ENCODE data around the gene KCNJ5.

Gene KCNJ5

DNA sequence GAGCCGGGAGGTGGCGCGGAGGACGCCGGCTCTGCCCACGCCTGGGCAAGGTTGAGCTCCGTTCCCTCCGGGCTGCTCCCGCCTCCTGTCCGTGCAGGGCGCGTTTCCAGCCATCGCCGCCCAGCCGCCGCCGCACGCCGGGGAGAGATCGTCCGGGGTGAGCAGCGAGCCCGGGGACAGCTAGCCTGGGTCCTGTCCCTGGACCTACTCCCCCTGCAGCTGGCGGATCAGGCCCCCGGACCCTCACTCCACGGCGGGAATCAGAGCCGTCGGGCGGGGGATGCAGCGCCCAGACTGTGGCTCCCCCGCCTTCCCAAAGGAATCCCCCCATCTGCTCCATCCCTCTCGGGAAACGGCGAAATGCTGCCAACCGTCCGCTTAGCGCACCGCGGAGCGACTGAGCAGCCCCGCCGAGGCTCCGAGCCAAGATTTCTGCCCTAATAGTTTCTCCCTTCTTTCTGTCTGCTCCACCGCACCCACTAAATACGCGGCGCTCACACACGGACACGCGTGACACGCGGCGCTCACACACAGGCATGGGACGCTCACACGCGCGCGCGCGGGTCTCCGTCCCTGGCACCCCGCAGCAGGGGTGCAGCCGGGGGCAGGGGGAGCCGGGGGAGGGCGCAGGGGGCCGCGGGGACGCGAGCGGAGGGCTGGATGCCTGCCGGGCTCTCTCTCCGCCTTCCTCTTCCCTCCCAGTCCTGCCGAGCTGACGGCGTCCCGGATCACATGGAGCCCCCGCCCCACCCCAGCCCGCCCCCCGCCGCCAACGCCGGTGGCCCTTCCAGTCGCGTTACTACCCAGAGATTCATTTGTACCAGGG, at the start of gene KCNJ5:
TSS of gene KCNJ5 (plus strand) at position 814 of the 826 bp plus-strand sequence. CDS start 19,918 bp downstream, outside the sequence.
- H3K4me1 ChIP-seq (ENCODE audit: insufficient read depth, insufficient read length), result peaks cover 2% of the 10 kb centered on the region
- H3K4me3 ChIP-seq (ENCODE audit: insufficient read length, low read depth), result peak within 1 kb of the TSS; percentile 47
- no peaks in the 10 kb centered on the region for H3K9me3 ChIP-seq (ENCODE audit: insufficient read depth, low read length)
- DNase-seq (ENCODE audit: low read depth, low spot score), result no peak
- TF ChIP-seq SUZ12 (IDR thresholded peaks at IDR 0.05; ENCODE audit: extremely low read depth, insufficient read depth, insufficient read length) (peak; percentile 58), ZNF274 (IDR thresholded peaks at IDR 0.05; ENCODE audit: low read depth, low read length) (no peak)
- no peaks in the 10 kb centered on the region for H3K36me3 ChIP-seq (ENCODE audit: insufficient read depth, insufficient read length, low read length)
- peak within 1 kb of the TSS; percentile 56 for H3K9ac ChIP-seq (ENCODE audit: insufficient read length, low read depth)
- H3K27me3 ChIP-seq (ENCODE audit: insufficient read depth, insufficient read length), result peaks cover 40% of the 10 kb centered on the region

DNA sequence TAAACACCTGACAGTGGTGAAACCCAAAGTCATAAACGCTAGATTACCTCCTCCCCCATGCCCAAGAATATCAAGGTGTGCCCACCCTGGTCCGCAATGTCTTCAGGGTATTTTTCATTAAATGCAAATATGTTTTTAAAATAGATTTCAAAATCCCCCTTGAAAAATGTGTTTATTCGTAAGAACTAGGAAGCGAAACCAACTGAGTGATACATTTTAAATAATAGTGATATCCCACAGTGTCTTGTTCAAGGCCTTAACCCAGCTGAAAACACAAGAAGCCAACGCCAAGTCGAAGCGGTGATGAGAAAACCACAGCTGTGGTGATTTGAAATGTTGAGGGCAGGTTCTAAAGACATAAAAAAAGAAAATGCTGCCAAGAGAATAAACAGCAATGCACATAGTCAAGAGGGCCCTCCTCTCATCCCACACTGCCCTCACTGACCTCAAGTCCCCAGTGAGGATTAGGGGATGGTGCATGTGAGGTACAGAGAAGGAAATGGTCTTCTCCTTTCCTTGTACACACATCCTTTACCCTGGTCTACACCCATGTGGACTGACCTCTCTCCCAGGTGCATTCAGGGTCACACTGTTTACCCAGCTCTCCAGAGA, 49.6 kb upstream of the KCNJ5 start:
- H3K27me3 ChIP-seq (ENCODE audit: insufficient read depth, insufficient read length), result no peaks in the 10 kb centered on the region
- no peaks in the 10 kb centered on the region for H3K36me3 ChIP-seq (ENCODE audit: insufficient read depth, insufficient read length, low read length)
- TF ChIP-seq ZNF274 (IDR thresholded peaks at IDR 0.05; ENCODE audit: low read depth, low read length) (no peak), YY1 (IDR thresholded peaks at IDR 0.05; ENCODE audit: insufficient read depth, insufficient read length) (no peak), SUZ12 (IDR thresholded peaks at IDR 0.05; ENCODE audit: extremely low read depth, insufficient read depth, insufficient read length) (no peak)
- no peaks in the 10 kb centered on the region for H3K9me3 ChIP-seq (ENCODE audit: insufficient read depth, low read length)
- no peak for DNase-seq (ENCODE audit: low read depth, low spot score)
- no peak overlapping the region for H3K9ac ChIP-seq (ENCODE audit: insufficient read length, low read depth)
- no peak overlapping the region for H3K4me3 ChIP-seq (ENCODE audit: insufficient read length, low read depth)
- no peaks in the 10 kb centered on the region for H3K4me1 ChIP-seq (ENCODE audit: insufficient read depth, insufficient read length)

DNA sequence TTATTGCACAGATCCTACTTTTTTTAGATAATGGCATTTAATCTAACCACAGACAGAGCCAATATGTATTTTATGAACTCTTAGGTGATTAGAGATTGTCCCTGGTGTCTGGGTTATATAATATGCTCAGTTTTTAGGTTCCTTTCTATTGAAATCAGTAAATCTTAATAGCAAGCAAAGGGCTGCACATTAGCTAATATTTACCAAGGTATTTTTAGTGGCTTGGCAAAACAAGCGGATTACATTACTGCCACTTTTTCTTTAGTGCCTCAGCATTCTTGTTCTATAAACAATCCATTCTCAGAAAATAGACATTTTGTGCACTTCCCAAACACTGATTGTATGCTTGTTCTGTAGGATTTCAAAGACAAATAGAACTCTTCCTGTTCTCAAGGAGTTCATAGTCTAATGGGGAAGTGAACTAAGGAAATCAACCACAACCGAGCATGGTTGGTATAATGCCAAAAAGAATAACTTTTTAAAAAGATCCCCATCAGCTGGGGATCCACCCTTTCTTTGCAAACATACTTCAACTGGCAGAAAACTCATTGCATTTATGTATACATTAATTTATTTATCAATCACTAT, 47.9 kb upstream of the KCNJ5 start:
- TF ChIP-seq ZNF274 (IDR thresholded peaks at IDR 0.05; ENCODE audit: low read depth, low read length) (no peak), YY1 (IDR thresholded peaks at IDR 0.05; ENCODE audit: insufficient read depth, insufficient read length) (no peak), SUZ12 (IDR thresholded peaks at IDR 0.05; ENCODE audit: extremely low read depth, insufficient read depth, insufficient read length) (no peak)
- no peaks in the 10 kb centered on the region for H3K36me3 ChIP-seq (ENCODE audit: insufficient read depth, insufficient read length, low read length)

DNA sequence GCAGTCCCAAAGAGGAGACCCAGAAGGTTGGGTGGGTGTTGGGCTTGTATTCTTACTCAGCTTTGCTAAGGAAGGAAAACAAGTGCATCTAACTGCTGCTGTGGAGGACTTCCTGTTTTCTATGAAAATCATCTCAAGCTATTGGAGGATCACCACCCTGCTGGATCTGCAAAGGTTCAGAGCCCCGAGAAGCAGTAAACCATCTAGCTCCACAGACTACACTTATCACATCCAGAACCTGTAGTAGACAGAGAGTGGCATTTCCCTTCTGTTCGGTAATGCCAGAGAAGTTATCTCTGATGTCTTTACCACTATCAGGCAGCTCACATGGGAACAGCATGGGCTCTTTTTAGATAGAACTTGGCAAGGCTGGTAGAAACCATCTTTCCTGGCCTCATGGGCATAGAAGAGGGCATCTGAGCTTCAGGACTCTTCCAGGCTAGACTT, 45.8 kb upstream of the KCNJ5 start:
- no peak for DNase-seq (ENCODE audit: low read depth, low spot score)
- Histone ChIP-seq H3K36me3 (ENCODE audit: insufficient read depth, insufficient read length, low read length) (no peaks in the 10 kb centered on the region), H3K27me3 (ENCODE audit: insufficient read depth, insufficient read length) (no peaks in the 10 kb centered on the region), H3K9me3 (ENCODE audit: insufficient read depth, low read length) (no peaks in the 10 kb centered on the region), H3K4me1 (ENCODE audit: insufficient read depth, insufficient read length) (no peaks in the 10 kb centered on the region), H3K4me3 (ENCODE audit: insufficient read length, low read depth) (no peak overlapping the region), H3K9ac (ENCODE audit: insufficient read length, low read depth) (no peak overlapping the region)
- TF ChIP-seq SUZ12 (IDR thresholded peaks at IDR 0.05; ENCODE audit: extremely low read depth, insufficient read depth, insufficient read length) (no peak), ZNF274 (IDR thresholded peaks at IDR 0.05; ENCODE audit: low read depth, low read length) (no peak), YY1 (IDR thresholded peaks at IDR 0.05; ENCODE audit: insufficient read depth, insufficient read length) (no peak)

More for the DNA sequence above, 47.9 kb upstream of the KCNJ5 start:
- no peaks in the 10 kb centered on the region for H3K9me3 ChIP-seq (ENCODE audit: insufficient read depth, low read length)
- H3K4me1 ChIP-seq (ENCODE audit: insufficient read depth, insufficient read length), result no peaks in the 10 kb centered on the region
- H3K4me3 ChIP-seq (ENCODE audit: insufficient read length, low read depth), result no peak overlapping the region
- no peak for DNase-seq (ENCODE audit: low read depth, low spot score)
- H3K9ac ChIP-seq (ENCODE audit: insufficient read length, low read depth), result no peak overlapping the region
- no peaks in the 10 kb centered on the region for H3K27me3 ChIP-seq (ENCODE audit: insufficient read depth, insufficient read length)

DNA sequence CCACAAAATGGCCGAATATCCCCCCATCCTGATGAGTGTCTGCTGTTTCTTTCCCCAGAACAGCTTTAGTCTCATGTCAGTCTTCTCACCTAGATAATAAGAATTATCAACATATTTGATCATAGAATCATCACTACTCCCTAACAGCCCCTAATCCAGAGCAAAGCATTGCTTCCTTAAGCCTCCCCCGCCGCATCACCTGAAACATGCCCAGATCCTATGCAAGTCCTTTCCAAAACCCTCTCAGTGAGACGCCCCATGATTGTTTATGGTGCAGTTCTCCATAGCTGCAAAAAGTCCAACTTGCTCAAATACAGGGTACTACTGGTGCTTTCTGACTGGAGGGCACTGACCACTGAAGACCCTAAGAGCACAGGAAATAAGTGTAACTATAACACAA, 44.2 kb upstream of the KCNJ5 start:
- H3K4me1 ChIP-seq (ENCODE audit: insufficient read depth, insufficient read length), result no peaks in the 10 kb centered on the region
- no peak for DNase-seq (ENCODE audit: low read depth, low spot score)
- no peak for TF ChIP-seq YY1 (IDR thresholded peaks at IDR 0.05; ENCODE audit: insufficient read depth, insufficient read length)
- TF ChIP-seq SUZ12 (IDR thresholded peaks at IDR 0.05; ENCODE audit: extremely low read depth, insufficient read depth, insufficient read length), result no peak
- no peak for TF ChIP-seq ZNF274 (IDR thresholded peaks at IDR 0.05; ENCODE audit: low read depth, low read length)
- no peaks in the 10 kb centered on the region for H3K9me3 ChIP-seq (ENCODE audit: insufficient read depth, low read length)
- no peak overlapping the region for H3K4me3 ChIP-seq (ENCODE audit: insufficient read length, low read depth)
- no peaks in the 10 kb centered on the region for H3K27me3 ChIP-seq (ENCODE audit: insufficient read depth, insufficient read length)
- H3K36me3 ChIP-seq (ENCODE audit: insufficient read depth, insufficient read length, low read length), result no peaks in the 10 kb centered on the region
- H3K9ac ChIP-seq (ENCODE audit: insufficient read length, low read depth), result no peak overlapping the region

DNA sequence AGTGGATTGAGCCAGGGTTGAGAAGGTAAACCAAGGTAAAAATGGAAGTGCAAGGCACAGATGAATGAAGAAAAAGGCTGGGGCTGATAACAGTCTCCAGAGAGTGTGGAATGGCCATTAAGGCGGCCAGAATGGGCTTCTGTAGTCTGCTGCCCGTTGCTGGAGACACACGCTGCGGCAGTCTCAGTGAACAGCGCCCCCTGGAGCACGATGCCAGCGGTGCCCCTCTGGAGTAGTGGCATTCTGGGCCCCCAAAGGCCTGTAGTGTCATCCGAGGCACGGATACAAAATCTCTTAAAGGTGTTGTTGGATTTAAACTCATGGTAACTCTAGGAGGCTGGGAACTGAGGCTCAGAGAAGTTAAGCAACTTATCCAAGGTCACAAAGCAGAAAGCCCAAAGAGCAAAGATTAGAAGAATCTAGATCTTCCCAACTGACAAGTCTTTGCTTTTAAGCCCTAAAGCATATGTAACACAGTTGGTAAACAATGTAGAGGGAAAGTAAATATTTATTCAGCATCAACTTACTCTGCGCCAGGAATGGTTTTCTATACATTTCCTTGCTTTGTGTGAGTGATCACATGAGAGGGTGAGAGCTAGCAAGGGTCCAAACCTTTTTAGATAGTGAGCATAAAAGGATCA, 42.2 kb upstream of the KCNJ5 start:
- Histone ChIP-seq H3K36me3 (ENCODE audit: insufficient read depth, insufficient read length, low read length) (no peaks in the 10 kb centered on the region), H3K4me3 (ENCODE audit: insufficient read length, low read depth) (no peak overlapping the region), H3K4me1 (ENCODE audit: insufficient read depth, insufficient read length) (no peaks in the 10 kb centered on the region), H3K27me3 (ENCODE audit: insufficient read depth, insufficient read length) (no peaks in the 10 kb centered on the region), H3K9me3 (ENCODE audit: insufficient read depth, low read length) (no peaks in the 10 kb centered on the region), H3K9ac (ENCODE audit: insufficient read length, low read depth) (no peak overlapping the region)
- DNase-seq (ENCODE audit: low read depth, low spot score), result peak; percentile 56
- TF ChIP-seq SUZ12 (IDR thresholded peaks at IDR 0.05; ENCODE audit: extremely low read depth, insufficient read depth, insufficient read length) (no peak), ZNF274 (IDR thresholded peaks at IDR 0.05; ENCODE audit: low read depth, low read length) (no peak), YY1 (IDR thresholded peaks at IDR 0.05; ENCODE audit: insufficient read depth, insufficient read length) (no peak)

Data from NT2/D1 (cell line).